ENCODE data around the gene THAP12.

Gene THAP12

DNA sequence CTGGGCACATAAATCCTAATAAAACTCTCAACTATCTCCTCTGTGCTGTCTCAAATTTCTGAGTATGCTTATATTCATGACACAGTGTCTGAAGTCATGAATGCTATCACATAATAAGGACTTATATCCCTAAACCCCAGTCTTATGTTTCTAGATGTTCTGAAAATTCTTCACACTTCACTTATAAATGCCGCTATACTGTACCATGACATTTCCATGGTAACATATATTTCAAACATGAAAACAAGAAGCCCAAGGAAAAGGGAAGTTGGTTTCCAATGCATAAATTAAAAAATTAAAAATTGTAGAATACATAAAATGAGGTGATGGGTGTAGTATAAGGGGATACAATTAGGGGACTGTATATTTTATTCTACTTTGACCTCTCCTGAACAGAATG is 11.9 kb upstream of the THAP12 start:
- TF ChIP-seq, protein P1, sequence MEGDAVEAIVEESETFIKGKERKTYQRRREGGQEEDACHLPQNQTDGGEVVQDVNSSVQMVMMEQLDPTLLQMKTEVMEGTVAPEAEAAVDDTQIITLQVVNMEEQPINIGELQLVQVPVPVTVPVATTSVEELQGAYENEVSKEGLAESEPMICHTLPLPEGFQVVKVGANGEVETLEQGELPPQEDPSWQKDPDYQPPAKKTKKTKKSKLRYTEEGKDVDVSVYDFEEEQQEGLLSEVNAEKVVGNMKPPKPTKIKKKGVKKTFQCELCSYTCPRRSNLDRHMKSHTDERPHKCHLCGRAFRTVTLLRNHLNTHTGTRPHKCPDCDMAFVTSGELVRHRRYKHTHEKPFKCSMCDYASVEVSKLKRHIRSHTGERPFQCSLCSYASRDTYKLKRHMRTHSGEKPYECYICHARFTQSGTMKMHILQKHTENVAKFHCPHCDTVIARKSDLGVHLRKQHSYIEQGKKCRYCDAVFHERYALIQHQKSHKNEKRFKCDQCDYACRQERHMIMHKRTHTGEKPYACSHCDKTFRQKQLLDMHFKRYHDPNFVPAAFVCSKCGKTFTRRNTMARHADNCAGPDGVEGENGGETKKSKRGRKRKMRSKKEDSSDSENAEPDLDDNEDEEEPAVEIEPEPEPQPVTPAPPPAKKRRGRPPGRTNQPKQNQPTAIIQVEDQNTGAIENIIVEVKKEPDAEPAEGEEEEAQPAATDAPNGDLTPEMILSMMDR (conservative IDR thresholded peaks at IDR 0.05) = no peak
- TF ChIP-seq ZFX (IDR thresholded peaks at IDR 0.05) = no peak
- H3K27ac ChIP-seq = no peak overlapping the region

DNA sequence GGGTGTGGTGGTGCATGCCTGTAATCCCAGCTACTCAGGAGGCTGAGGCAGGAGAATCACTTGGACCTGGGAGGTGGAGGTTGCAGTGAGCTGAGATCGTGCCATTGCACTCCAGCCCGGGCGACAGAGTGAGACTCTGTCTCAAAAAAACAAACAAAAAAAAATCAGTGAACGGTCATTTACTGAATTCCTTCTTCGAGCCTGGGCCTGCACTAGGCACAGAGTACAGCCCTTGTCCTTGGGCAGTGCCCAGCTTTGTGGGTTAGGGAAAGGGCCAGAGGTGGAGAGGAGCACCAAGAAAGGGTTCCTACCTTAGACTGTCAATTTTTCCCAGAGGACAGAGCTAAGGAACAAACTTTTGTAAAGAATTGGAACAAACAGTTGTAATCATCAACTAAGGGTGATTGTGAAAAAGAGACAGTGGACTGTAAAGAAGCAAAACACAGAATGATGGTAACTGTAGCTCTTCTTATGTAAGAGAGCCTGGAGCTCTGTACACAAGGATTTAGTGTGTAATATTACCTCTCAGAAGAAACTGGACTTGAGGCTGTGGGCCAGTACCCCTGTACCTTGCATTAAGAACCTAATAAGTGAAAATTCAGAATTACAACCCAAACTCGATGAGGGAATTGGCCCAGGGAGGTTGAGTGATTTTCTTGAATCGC is 11.0 kb upstream of the THAP12 start:
- TF ChIP-seq ZFX (IDR thresholded peaks at IDR 0.05) = no peak
- TF ChIP-seq, protein P1 (conservative IDR thresholded peaks at IDR 0.05) = no peak
- no peak overlapping the region for H3K27ac ChIP-seq

DNA sequence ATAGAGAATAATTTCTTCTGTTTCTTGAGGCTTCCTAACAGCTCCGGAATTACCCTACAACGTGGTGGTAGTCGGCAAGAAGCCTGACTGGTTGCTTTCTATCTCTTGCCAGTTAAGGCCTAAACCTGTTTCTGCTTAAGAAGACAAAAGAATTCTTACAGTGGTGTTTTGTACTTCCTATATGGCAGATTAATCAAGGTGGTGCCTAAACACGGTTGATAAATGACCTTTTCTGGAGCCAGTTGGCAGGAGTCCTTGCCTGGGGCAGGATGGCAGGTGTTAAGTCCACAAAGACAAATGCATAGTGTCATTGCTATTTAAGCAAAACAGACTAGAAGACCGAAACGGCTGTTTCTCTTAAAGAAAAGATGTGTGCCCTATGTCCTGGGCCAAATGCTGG is 10.1 kb upstream of the THAP12 start:
- TF ChIP-seq, protein P1 (conservative IDR thresholded peaks at IDR 0.05) = no peak
- TF ChIP-seq ZFX (IDR thresholded peaks at IDR 0.05) = no peak
- no peak overlapping the region for H3K27ac ChIP-seq

DNA sequence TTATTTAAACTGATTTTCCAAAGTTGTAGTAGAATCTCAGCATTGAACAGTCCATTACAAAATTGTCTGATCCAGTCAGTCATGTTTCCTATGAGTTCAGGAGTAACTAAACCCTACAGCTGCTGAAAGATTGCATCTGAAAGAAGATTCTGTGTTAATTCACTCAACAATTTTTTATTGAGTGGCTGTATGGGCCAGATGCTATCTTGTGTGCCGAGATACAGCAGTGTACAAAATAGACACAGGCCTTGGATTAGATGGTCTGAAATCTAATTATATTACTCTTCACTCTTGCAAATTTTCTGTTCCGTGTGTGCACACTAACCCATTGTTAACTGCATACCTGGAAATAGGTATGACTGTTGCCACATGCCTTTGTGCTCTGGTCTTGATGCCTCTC is 7.5 kb upstream of the THAP12 start:
- H3K27ac ChIP-seq = no peak overlapping the region
- TF ChIP-seq, protein P1 (conservative IDR thresholded peaks at IDR 0.05) = no peak
- TF ChIP-seq ZFX (IDR thresholded peaks at IDR 0.05) = no peak

DNA sequence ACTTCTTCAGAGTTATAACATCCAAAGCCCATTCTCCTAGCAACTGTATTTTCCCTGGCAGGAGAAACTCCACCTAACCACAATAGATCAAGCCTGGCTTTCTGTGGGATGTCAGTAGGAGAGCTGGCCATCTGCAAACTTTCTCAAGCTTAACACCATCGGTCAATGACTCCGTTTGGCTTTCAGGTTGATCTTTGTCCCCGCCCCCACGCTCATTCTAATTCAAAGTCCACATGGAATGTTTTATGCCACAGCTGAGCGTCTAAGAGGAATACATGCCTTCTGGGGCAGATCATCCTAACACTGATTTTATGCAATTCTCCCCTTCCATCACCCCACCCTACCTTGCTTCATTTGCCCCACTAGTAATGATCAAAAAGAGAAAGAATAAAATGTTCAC is 5.0 kb upstream of the THAP12 start:
- H3K27ac ChIP-seq = no peak overlapping the region
- TF ChIP-seq, protein P1 (conservative IDR thresholded peaks at IDR 0.05) = no peak
- TF ChIP-seq ZFX (IDR thresholded peaks at IDR 0.05) = no peak

DNA sequence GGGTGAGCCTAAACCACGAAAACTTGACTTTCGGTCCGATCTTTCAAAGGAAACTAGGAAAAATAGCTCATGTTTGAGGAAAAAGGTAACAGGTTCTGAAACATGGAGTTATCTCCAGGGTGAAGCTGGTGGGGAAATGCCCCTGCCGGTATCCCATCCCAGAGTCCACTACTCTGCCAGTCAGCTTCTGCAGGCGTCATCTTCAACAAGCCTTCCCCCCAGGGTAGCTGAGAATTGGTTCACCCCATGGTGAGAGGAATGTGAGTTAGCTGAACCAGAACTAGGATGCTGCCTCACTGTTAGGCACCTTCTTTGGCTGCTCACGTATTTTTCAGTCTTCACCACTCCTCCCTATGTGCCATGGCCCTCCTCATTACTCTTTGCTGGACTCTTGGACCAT is 1.3 kb upstream of the THAP12 start:
- TF ChIP-seq, protein P1 (conservative IDR thresholded peaks at IDR 0.05) = no peak
- TF ChIP-seq ZFX (IDR thresholded peaks at IDR 0.05) = no peak
- no peak overlapping the region for H3K27ac ChIP-seq

DNA sequence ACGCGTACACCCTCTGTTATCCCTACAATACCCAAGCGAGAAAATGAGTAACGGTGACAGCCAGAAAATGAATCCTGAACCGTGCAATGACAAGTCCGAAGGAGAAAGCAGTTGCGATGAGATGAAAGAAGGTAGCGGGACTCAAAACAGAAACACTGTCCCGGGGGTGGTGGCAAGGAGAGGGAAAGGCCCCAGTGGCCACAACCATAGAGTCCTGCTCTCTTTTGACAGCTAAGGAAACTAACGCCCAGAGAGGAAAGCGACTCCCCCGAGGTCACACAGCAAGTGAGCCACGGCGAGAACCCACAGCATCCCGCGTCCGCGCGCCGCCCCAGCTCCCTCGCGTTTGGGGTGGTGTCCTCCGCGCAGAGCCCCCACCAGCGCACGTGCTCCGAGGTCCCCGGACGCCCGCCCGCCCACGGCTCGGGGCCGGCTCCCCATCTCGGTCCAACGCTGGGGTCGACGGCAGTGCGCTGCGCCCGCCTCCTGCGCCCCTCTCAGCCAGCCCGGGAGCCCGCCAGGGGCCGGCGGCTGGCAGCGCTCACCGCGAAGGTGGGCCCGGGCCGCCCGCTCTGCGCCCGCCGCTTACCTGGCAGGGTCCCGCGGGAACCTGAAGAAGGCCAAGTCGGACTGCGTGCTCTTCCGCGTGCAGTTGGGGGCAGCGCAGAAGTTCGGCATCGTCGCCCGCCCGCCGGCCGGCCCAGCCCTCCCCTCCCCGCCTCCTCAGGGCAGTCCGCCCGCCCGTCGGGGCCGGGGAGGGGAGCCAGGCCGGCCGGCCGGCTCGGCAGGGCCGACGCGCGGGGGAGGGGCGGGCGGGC is 564 bp downstream of the THAP12 start:
- peak overlapping the region; percentile 77 for H3K27ac ChIP-seq
- TF ChIP-seq, protein P1 (conservative IDR thresholded peaks at IDR 0.05) = no peak
- TF ChIP-seq ZFX (IDR thresholded peaks at IDR 0.05) = peak; percentile 83

Measured in C4-2B (cell line).